GM12873 (cell line): ENCODE data around the gene NPAS2.

Experiments used
- CTCF ChIP-seq: IDR thresholded peaks from 2 replicates; pipeline ENCODE4 v1.5.1; 2012; ENCODE audit warnings: low read depth, mild to moderate bottlenecking, moderate library complexity, low read length, control low read depth; ENCODE audit not compliant: insufficient read depth; ENCODE audit errors: missing control alignments

Gene NPAS2

GRCh38 chr2:100780203-100781008, 39.5 kb upstream of the NPAS2 start:
- TF ChIP-seq CTCF = no peak

- no peak for TF ChIP-seq CTCF
Measured at GRCh38 chr2:100781009-100781325, 39.0 kb upstream of the NPAS2 start.

- no peak for TF ChIP-seq CTCF
Measured at GRCh38 chr2:100781523-100782379, 38.2 kb upstream of the NPAS2 start.

GRCh38 chr2:100782380-100782878, 37.5 kb upstream of the NPAS2 start:
- no peak for TF ChIP-seq CTCF

- no peak for TF ChIP-seq CTCF
Measured at GRCh38 chr2:100783987-100784386, 36.0 kb upstream of the NPAS2 start.

- TF ChIP-seq CTCF = no peak
Measured at GRCh38 chr2:100784681-100785080, 35.3 kb upstream of the NPAS2 start.

GRCh38 chr2:100785626-100786296, 34.2 kb upstream of the NPAS2 start:
- TF ChIP-seq CTCF = no peak
